Heart left ventricle (tissue), 13 donors: ENCODE measurements around the gene STATH.

Experiments used
- POLR2A ChIP-seq, 2 donors: fragments of 450-650 bp; IDR thresholded peaks; one replicate each; pipeline ENCODE4 v1.6.1; 2017; ENCODE audit warnings: antibody characterized with exemption in 2 of 2, mild to moderate bottlenecking in 2 of 2, moderate library complexity in 2 of 2
- TF ChIP-seq, protein P1 (sequence below), 12 donors: fragments of 200-600 bp; sonication (generic) in 4 of 12; IDR thresholded peaks; one replicate each; pipeline versions ENCODE4 v1.5.0 to v1.8.0; 2018 to 2022; ENCODE audit warnings: antibody characterized with exemption in 12 of 12, mild to moderate bottlenecking in 5 of 12
- donor health status: ischemic (EF 13 %, LVEDD 7.1; RV severe dilation, severe dysfunction).
- donor health status: DM: no; HTN: yes; CAD: no.
- donor health status: DM: no; HTN: no; CAD: no.
- donor health status: ischemic (EF 25% LVEDD 6.9; RV normal size, moderate dysfunction).
- donor health status: ischemic (EF 25% LVEDD 5.7; RV mildly dilated, moderate dysfunction).
- donor health status: ischemic (EF 35%, LVEDD 5.7; RV mildly dilated, moderate dysfunction).
- donor health status: nonischemic (EF 11% LVEDD 7.7; RV severe dilation, severe dysfunction).
- donor health status: DM: yes; HTN: yes; CAD: no.
- donor health status: PGD.
- donor health status: ischemic (EF 29% LVEDD 5.4; RV normal size, mild dysfunction).
- donor health status: nonischemic (EF 23%, LVEDD 6.1; RV moderate dilation, normal function).

DNA sequence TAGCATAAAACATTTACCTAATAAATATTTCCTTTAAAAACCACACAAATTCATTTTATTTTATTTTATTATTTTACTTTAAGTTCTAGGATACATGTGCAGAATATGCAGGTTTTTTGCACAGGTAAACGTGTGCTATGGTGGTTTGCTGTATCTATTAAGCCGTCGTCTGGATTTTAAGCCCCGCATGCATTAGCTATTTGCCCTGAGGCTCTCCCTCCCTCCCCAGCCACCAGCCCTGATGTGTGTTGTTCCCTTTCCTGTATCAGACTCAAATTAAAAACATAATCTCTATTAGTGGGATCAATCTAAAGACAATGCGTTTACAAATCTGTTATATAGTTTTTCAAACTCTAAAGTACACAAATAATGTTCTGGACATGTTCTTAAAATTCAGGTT, 31.2 kb downstream of the STATH start:
- TF ChIP-seq, protein P1, sequence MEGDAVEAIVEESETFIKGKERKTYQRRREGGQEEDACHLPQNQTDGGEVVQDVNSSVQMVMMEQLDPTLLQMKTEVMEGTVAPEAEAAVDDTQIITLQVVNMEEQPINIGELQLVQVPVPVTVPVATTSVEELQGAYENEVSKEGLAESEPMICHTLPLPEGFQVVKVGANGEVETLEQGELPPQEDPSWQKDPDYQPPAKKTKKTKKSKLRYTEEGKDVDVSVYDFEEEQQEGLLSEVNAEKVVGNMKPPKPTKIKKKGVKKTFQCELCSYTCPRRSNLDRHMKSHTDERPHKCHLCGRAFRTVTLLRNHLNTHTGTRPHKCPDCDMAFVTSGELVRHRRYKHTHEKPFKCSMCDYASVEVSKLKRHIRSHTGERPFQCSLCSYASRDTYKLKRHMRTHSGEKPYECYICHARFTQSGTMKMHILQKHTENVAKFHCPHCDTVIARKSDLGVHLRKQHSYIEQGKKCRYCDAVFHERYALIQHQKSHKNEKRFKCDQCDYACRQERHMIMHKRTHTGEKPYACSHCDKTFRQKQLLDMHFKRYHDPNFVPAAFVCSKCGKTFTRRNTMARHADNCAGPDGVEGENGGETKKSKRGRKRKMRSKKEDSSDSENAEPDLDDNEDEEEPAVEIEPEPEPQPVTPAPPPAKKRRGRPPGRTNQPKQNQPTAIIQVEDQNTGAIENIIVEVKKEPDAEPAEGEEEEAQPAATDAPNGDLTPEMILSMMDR (IDR thresholded peaks at IDR 0.05): no peak
- TF ChIP-seq POLR2A (IDR thresholded peaks at IDR 0.05): no peak
